ENCODE results near the gene ILKAP. TPM values are rescaled to one million over a fixed set of nuclear protein-coding genes. Genes with fewer than 3 reads are reported as not detected.

ILKAP gene
- total RNA-seq, 1 donor from 2014 or later, result 25.0 TPM

- FAIRE-seq, result no peak
- Histone ChIP-seq H3K4me3 (ENCODE audit: low read depth, low read length) (peak overlapping the region; percentile 42), H3K27me3 (ENCODE audit: control insufficient read depth, insufficient read depth, low read length) (no peaks in the 10 kb centered on the region), H3K36me3 (ENCODE audit: control insufficient read depth, insufficient read depth, low read length) (no peaks in the 10 kb centered on the region)
- no peak for TF ChIP-seq CTCF (IDR thresholded peaks at IDR 0.05; ENCODE audit: insufficient read depth, low read length, severe bottlenecking)
- no peak for DNase-seq (ENCODE audit: low read depth)
Observed at GRCh38 chr2:238159071-238159539, 44.4 kb downstream of the ILKAP start.

GRCh38 chr2:238158509-238159070 lies 44.9 kb downstream of the ILKAP start, which contains the start of gene ERFE:
ERFE (plus strand) TSS chr2:238158970; CDS start chr2:238159008, 38 bp downstream.
- peak; percentile 44 for TF ChIP-seq CTCF (IDR thresholded peaks at IDR 0.05; ENCODE audit: insufficient read depth, low read length, severe bottlenecking)
- Histone ChIP-seq H3K36me3 (ENCODE audit: control insufficient read depth, insufficient read depth, low read length) (no peaks in the 10 kb centered on the region), H3K4me3 (ENCODE audit: low read depth, low read length) (peak within 1 kb of the TSS; percentile 42), H3K27me3 (ENCODE audit: control insufficient read depth, insufficient read depth, low read length) (no peaks in the 10 kb centered on the region)
- DNase-seq (ENCODE audit: low read depth) (no peak), FAIRE-seq (no peak)

GRCh38 chr2:238158018-238158508 lies 45.4 kb downstream of the ILKAP start:
- DNase-seq (ENCODE audit: low read depth) (no peak), FAIRE-seq (no peak)
- no peak for TF ChIP-seq CTCF (IDR thresholded peaks at IDR 0.05; ENCODE audit: insufficient read depth, low read length, severe bottlenecking)
- H3K4me3 ChIP-seq (ENCODE audit: low read depth, low read length), result no peak overlapping the region
- H3K27me3 ChIP-seq (ENCODE audit: control insufficient read depth, insufficient read depth, low read length), result no peaks in the 10 kb centered on the region
- no peaks in the 10 kb centered on the region for H3K36me3 ChIP-seq (ENCODE audit: control insufficient read depth, insufficient read depth, low read length)

GRCh38 chr2:238157506-238158017 lies 45.9 kb downstream of the ILKAP start:
- TF ChIP-seq CTCF (IDR thresholded peaks at IDR 0.05; ENCODE audit: insufficient read depth, low read length, severe bottlenecking), result no peak
- Histone ChIP-seq H3K4me3 (ENCODE audit: low read depth, low read length) (no peak overlapping the region), H3K36me3 (ENCODE audit: control insufficient read depth, insufficient read depth, low read length) (no peaks in the 10 kb centered on the region), H3K27me3 (ENCODE audit: control insufficient read depth, insufficient read depth, low read length) (no peaks in the 10 kb centered on the region)
- FAIRE-seq (no peak), DNase-seq (ENCODE audit: low read depth) (no peak)

- DNase-seq (ENCODE audit: low read depth) (no peak), FAIRE-seq (no peak)
- H3K27me3 ChIP-seq (ENCODE audit: control insufficient read depth, insufficient read depth, low read length), result no peaks in the 10 kb centered on the region
- no peak overlapping the region for H3K4me3 ChIP-seq (ENCODE audit: low read depth, low read length)
- no peak for TF ChIP-seq CTCF (IDR thresholded peaks at IDR 0.05; ENCODE audit: insufficient read depth, low read length, severe bottlenecking)
- no peaks in the 10 kb centered on the region for H3K36me3 ChIP-seq (ENCODE audit: control insufficient read depth, insufficient read depth, low read length)
Observed at GRCh38 chr2:238155761-238156694, 47.5 kb downstream of the ILKAP start.
